GM12873 (cell line): ENCODE results near the gene AKNA.
A peak's percentile ranks its signal among the peaks of the same experiment; 100 is the strongest.

Experiments
- TF ChIP-seq, protein P1 (sequence below): IDR thresholded peaks from 2 replicates; pipeline ENCODE4 v1.5.1; 2012; ENCODE audit warnings: low read depth, mild to moderate bottlenecking, moderate library complexity, low read length, control low read depth; ENCODE audit not compliant: insufficient read depth; ENCODE audit errors: missing control alignments

AKNA gene

DNA sequence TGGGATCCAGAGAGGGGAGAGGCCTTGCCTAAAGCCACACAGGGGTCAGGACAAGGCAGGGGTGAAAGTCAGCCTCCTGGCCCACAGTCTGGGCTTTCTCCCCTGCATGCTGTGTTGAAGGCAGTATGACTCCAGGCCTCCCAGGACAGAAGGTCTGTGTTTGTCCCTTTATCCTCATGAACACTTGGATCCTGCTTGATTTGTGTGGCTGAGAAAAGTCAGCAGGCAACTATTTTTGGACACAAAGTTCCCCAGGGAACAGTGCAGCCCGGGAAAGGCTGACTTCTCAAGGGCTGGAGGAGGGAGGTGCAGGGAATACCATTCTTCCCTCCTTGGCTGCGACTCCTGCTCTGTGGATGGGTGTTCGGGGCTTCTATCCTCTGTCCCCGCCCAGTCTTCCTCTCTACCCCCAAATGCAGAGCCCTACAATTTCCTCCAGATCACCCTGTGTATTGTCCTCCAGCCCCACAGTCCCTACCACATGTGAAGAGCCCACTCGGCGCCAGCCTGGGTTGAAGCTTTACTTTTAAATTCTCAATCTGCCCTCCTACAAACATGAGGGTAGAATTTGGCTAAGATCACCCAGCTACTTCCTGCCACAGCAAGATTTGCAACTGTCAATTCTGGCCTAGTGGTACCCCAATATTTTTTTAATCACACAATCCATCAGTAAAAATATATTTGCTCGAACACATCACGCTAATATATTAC lies 4.1 kb downstream of the AKNA start:
- TF ChIP-seq, protein P1, sequence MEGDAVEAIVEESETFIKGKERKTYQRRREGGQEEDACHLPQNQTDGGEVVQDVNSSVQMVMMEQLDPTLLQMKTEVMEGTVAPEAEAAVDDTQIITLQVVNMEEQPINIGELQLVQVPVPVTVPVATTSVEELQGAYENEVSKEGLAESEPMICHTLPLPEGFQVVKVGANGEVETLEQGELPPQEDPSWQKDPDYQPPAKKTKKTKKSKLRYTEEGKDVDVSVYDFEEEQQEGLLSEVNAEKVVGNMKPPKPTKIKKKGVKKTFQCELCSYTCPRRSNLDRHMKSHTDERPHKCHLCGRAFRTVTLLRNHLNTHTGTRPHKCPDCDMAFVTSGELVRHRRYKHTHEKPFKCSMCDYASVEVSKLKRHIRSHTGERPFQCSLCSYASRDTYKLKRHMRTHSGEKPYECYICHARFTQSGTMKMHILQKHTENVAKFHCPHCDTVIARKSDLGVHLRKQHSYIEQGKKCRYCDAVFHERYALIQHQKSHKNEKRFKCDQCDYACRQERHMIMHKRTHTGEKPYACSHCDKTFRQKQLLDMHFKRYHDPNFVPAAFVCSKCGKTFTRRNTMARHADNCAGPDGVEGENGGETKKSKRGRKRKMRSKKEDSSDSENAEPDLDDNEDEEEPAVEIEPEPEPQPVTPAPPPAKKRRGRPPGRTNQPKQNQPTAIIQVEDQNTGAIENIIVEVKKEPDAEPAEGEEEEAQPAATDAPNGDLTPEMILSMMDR, result no peak

DNA sequence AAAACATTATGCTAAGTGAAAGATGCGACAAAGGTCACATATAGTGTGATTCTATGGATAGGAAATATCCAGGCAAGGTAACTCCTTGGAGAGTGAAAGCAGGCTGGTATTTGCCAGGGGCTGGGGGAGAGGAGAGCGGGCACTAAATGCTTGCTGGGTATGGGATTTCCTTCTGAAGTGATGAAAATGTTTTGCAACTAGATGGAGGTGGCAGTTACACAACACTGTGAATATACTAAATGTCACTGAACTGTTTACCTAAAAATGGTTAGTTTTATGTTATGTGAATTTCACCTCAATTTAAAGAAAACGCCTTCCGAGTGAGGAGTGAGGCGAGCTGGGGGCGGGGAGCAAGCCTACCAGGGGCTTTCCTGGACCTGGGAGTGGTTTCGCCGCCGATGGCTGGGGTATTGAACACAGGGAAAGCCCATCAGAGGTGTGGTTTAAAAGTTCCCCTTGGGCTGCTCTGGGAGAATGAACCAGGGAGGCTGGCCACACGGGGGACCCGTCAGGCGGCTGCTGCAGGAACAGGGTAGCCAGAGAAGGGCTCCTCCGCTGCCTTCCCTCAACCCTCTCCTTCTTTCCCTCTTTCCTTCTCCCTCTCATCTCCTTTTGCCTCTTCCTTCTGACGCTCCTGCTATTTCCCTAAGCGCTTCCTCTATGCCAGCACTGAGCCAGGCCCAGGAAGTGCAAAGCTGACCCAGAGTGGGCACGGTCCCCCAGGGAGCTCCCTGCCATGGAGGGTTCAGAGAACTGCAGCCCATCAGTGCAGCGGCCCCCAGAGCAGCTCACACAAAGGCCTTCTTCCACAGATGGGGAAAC lies 4.9 kb downstream of the AKNA start:
- TF ChIP-seq, protein P1, result peak; percentile 47

DNA sequence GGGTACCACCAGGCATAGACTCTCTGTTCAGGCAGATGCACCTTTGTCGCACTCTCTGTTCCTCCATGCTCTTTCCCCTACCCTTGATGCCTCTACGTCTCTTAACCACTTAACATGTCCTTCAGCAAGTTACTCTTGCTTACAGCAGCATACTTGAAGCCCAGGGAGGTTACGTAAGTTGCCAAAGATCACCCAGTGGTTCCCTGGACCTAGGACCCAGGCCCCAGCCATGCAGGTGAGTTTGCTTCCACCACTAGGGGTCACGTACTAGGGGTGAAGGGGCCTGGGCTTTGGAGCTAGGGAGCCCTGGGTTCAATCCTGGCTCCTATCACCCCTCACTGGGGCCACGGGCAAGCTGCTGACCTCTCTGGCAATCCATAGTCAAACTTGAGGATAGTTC lies 8.9 kb downstream of the AKNA start:
- TF ChIP-seq, protein P1, result no peak

DNA sequence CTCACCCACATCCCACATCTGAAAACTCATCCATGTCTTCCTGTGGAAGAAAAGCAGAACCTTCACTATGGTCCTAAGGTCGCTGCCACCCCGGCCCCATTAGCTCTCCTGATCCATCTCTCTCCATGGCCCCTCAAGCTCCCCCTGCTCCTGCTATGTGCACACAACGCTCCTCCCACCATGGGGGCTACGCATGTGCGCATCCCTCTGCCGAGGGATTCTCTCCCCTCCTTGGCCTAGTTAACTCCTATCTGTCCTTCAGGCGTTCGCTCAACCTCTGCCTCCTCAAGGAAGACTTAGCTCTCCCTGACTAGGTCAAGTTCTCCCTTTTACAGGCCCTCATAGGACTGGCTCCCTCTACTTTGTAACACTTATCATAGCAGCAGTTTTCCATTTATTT lies 9.8 kb downstream of the AKNA start:
- TF ChIP-seq, protein P1, result no peak

DNA sequence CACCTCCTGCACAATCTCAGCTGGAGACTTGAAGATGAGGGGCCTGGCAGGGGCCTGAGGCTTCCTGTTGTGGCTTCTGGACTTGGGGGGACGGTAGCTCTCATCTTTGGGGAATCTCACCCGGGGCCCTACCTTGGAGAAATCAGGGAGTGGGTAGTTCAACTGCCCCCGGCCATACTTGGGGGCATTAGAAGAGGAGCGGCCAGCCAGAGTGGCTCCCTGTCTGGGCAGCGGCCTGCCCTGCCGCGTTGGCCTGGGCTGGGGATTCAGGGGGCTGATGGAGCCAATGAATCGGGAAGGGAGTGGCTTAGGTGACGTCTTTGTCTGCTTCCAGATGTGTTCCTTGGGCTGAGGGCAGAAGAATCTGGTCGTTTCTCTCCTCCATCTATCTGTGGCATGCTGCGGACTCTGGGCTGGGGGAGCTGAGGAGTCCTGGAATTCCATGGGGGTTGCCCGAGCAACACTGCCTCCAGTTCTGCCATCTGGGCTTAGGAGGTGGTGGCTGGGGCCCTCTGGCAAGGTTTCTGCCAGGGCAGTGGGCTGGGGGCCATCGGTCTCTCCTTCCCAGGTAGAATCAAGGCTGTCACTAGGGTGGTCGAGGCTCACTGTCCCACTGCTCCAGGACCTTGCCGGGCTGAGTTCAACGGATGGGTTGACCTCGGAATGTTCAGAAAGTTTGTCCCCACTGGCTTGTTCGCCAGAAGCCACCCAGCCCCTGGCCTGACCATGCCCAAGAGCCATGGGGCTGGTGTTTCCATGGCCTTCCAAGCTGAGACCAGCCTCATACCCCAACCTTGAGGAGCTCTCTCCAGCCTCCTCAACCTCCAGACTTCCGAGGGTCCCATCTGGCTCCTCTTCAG lies 11.0 kb downstream of the AKNA start:
- TF ChIP-seq, protein P1, result no peak

DNA sequence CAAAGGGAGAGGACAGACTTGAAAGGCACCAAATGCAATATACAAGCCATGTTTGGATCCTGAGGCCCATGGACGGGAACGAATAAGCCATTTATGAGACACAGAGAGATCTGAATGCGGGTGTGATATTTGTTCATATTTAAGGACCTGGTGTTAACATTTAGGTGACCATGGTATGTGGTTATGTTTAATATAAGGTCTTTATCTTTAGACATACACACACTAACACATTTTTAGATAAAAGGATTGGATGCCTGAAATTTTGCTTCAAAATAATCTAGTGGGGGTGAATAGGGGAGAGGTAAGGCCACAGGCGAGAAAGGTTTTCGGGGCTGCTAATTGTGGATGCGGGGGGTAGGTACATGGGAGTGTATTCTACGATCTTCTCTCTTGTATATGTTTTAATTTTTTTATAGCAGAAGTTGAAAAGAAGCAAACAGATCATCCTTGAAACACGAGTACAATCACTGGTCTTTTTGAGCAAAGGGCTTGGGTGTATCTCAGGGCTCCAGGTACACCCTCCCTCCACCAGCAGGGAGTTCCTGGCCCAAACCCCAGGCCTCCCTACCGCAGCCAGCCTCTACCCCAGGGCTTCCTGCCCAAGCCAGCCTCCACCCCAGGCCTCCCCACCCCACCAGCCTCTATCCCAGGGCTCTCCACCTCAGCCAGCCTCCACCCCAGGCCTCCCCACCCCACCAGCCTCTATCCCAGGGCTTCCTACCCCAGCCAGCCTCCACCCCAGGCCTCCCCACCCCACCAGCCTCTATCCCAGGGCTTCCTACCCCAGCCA lies 12.2 kb downstream of the AKNA start:
- TF ChIP-seq, protein P1, result no peak
